B cell (primary cell): ENCODE measurements around the gene STPG3.

Source experiments
- EZH2 ChIP-seq: IDR thresholded peaks from 2 replicates; pipeline ENCODE4 v1.6.1; 2012; ENCODE audit warnings: borderline replicate concordance, low read depth, mild to moderate bottlenecking, moderate library complexity, low read length; ENCODE audit not compliant: insufficient read depth, poor library complexity, severe bottlenecking
- TF ChIP-seq, protein P1 (sequence below): fragments of 200-600 bp; IDR thresholded peaks from one replicate; pipeline ENCODE4 v1.8.0; 2022; ENCODE audit warnings: antibody characterized with exemption, mild to moderate bottlenecking

DNA sequence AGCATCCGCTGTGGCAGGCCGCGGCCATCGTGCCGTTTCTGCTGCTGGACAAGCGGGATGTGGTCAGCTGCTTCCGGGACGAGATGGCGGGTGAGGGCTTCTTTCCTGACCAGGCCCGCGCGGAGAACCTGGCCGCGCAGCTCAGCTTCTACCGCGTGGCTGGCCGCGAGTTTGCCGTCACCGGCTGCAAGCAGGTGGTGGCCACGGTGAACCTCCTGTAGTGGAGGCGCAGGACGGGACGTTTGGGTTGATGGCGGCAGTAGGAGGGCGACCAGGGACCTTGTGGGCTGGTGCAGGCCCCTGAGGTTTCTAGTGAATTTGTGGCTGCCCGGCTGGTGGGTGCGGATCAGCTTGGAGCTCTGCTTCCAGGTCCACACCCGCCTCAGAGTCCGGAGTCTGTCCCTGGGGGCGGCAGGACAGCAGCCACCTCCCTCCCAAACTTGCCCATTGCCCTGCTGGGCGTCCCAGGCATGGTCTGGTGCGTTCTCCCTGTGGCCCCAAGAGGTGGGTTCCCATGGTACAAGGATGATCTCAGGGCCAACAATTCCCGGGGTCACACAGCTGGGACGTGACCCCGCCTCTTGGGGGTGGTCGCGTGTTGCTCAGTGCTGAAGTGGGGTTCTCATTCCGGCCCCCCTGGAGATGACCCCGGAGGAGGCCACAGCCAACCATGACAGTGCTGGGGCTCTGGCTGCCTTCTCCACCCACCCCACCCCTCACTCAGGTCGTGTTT lies 28.8 kb downstream of the STPG3 start:
- TF ChIP-seq, protein P1, sequence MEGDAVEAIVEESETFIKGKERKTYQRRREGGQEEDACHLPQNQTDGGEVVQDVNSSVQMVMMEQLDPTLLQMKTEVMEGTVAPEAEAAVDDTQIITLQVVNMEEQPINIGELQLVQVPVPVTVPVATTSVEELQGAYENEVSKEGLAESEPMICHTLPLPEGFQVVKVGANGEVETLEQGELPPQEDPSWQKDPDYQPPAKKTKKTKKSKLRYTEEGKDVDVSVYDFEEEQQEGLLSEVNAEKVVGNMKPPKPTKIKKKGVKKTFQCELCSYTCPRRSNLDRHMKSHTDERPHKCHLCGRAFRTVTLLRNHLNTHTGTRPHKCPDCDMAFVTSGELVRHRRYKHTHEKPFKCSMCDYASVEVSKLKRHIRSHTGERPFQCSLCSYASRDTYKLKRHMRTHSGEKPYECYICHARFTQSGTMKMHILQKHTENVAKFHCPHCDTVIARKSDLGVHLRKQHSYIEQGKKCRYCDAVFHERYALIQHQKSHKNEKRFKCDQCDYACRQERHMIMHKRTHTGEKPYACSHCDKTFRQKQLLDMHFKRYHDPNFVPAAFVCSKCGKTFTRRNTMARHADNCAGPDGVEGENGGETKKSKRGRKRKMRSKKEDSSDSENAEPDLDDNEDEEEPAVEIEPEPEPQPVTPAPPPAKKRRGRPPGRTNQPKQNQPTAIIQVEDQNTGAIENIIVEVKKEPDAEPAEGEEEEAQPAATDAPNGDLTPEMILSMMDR: no peak
- TF ChIP-seq EZH2: no peak
